Activated gamma-delta T cell (primary cell): ENCODE data around the gene FBP1.
"Not testable (repeated sequence)": the region's sequence is repeated elsewhere in the genome, so short reads cannot be mapped to it uniquely, and the experiment has no call there.

ENCODE experiments used
- DNase-seq: peaks from one replicate; lab custom pipeline; 2025; lab: John Stamatoyannopoulos, UW

Gene FBP1

DNA sequence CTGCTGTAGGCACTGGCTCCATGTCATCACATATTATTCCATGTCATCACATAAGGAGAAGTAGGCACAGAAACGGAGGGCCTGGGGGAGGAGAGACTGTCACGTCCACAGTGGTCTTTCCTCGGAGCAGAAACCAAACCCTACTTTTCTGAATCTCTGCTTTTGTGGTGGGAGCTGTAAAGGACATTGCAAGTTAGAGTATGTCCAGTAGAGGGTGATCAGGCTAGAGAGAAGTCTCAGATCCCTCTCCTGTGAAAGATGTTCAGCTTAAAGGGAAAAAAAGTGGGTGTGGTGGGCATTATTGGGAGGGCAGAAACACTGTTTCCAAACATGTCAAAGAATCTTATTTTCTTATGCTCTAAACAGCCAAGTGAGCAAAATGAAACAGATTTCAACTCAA is 26.3 kb downstream of the FBP1 start:
- DNase-seq, result no peak

GRCh38 chr9:94612071-94612470 is 27.2 kb downstream of the FBP1 start:
- no peak for DNase-seq

- no peak for DNase-seq
Observed at GRCh38 chr9:94611638-94612068, 27.7 kb downstream of the FBP1 start.

DNA sequence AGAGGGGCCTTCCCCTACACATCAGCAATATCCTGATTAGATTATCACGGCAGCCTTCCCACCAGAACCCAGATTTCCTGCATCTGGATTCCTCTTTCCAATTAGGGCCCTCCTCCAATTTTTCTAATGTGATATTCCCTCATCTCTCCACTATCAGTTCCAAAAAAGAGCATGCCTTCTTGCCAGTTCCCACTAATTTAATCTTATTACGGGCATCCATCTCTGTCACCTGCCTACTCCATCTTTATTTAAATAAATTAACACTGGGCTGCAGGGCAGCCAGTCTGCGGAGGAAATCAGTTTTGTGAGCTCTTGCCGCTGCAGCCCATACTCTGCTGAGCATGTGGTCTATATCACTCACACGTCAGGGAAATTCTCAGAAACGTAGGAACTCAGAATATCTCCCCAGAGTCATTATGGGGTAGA is 29.1 kb downstream of the FBP1 start:
- DNase-seq, result no peak

DNA sequence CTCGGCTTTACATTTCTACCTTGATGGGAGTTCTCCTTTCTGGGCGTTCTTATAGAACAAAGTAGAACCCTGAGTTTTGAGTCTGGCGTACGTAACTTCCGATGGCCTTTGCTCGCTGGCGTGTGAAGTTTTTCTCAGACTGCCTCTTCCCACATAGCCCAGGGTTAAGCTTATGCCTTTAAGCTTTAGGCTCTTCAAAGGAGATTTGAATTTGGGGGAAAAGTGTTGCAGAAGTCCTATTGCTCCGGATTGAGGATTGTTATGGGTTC is 32.0 kb downstream of the FBP1 start:
- DNase-seq, result no peak

- no peak for DNase-seq
Observed at GRCh38 chr9:94606646-94607422, 32.5 kb downstream of the FBP1 start.

- DNase-seq, result no peak
Observed at GRCh38 chr9:94603259-94604160, 35.8 kb downstream of the FBP1 start.

- DNase-seq, result no peak
Observed at GRCh38 chr9:94602666-94603065, 36.7 kb downstream of the FBP1 start.

- DNase-seq, result no peak
Observed at GRCh38 chr9:94600715-94601114, 38.6 kb downstream of the FBP1 start.

- DNase-seq, result no peak
Observed at GRCh38 chr9:94600258-94600657, 39.1 kb downstream of the FBP1 start.

- no peak for DNase-seq
Observed at GRCh38 chr9:94599102-94599501, 40.2 kb downstream of the FBP1 start.

- no peak for DNase-seq
Observed at GRCh38 chr9:94593459-94594345, 45.6 kb downstream of the FBP1 start, which contains the start of gene FBP2. Gene FBP2, minus strand, starts transcription at chr9:94593824. Its CDS starts 98 bp downstream, at chr9:94593726.

- not testable (repeated sequence) for DNase-seq
Observed at GRCh38 chr9:94592683-94593082, 46.6 kb downstream of the FBP1 start.

DNA sequence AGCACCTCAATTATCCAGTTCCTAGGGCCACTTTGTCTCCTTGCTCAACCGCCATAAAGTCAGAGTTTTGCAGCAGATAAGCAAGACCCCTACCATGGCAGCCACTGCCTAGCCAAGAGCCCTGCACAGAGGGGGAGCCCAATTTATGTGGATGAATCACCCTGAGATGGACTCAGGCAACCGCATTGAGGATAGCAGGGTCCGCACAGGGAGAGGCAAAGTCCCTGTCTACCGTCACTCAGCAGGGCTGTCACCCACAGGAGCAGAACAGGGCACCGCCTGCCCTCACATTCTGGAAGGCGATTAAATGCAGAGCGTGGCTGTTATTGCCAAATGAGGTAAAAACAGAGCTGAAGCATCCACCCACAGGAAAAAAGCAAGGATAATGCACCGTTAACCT is 47.4 kb downstream of the FBP1 start:
- DNase-seq, result no peak

DNA sequence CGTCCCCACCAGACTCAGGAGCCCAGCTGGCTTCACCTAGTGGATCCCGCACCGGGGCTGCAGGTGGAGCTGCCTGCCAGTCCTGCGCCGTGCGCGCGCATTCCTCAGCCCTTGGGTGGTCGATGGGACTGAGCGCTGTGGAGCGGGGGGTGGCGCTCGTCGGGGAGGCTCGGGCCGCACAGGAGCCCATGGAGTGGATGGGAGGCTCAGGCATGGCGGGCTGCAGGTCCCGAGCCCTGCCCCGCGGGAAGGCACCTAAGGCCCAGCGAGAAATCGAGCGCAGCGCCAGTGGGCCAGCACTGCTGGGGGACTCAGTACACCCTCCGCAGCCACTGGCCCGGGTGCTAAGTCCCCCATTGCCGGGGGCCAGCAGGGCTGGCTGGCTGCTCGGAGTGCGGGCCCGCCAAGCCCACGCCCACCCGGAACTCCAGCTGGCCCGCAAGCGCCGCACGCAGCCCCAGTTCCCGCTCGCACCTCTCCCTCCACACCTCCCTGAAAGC is 48.2 kb downstream of the FBP1 start:
- not testable (repeated sequence) for DNase-seq

- no peak for DNase-seq
Observed at GRCh38 chr9:94588681-94589080, 50.6 kb downstream of the FBP1 start.

DNA sequence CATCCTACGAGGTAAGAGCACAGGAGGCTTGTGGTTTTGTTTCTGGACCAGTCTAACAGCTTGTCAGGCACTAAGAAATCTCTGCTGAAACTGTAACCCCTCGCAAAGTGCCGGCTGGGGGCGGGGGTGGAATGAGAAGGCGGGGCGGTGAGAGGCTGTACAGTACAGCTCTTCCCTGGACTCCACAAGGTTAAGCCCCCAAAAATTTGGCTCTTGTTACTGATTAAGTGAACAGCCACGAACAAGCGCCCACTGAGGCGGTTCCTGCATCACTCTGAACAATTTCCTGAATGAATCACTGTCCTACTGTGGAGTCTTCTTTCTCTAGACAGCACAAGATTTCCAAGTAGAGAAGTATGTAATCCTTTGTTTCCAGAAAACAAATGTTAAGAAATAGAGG is 52.5 kb downstream of the FBP1 start:
- DNase-seq, result no peak

DNA sequence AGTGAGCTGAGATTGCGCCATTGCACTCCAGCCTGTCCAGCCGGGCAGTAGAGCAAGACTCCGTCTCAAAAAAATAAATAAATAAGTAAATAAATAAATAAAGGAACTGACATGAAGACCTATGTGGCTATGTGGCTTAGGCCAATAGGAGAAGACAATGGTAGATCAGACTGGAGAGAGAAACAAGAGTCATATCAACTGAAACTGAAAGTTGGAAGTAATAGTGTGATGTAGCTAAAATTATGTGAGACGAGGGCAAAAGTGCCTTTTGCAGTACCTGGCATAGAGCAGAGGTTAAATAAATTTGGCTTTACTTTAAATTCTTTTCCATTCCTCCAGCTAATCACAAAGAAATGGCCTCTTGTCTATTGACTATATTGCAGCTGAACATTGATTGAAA is 53.0 kb downstream of the FBP1 start:
- no peak for DNase-seq

GRCh38 chr9:94584555-94584954 is 54.8 kb downstream of the FBP1 start:
- no peak for DNase-seq

GRCh38 chr9:94581728-94582127 is 57.6 kb downstream of the FBP1 start:
- DNase-seq, result no peak

DNA sequence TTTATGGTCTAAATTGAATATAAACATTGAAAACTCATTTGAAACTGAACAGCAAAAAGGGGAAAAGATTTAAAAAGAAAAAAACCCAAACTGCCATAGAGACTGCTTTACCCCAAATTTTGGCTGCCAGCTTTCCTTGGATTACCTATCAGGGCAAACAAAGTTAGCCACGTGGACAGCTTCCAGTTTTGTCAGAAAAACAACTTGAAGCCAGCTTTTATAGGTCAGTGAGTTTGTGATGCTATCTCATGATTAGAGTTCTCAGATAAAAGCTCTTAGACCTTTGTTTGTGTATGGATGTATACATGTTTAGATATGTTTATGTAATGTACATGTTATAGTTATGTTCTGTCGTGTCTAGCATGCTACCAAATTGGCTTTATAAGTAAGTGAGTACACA is 61.7 kb downstream of the FBP1 start:
- no peak for DNase-seq

GRCh38 chr9:94577036-94577435 is 62.3 kb downstream of the FBP1 start:
- no peak for DNase-seq
